AG04450 (cell line): ENCODE data around the gene PACSIN2. TPM values are rescaled to one million over a fixed set of nuclear protein-coding genes. Genes with fewer than 3 reads are reported as not detected.

ENCODE experiments used
- CTCF ChIA-PET: fragments of 300-600, 350-600 bp; formaldehyde crosslinking; extraction: SDS; loops from one replicate; lab custom pipeline; 2022; ENCODE audit warnings: antibody characterized with exemption, inconsistent platforms; lab: Charles Lee
- POLR2A ChIA-PET: fragments of 350-600 bp; formaldehyde crosslinking; extraction: SDS; loops from one replicate; lab custom pipeline; 2021; ENCODE audit warnings: antibody characterized with exemption, inconsistent platforms; lab: Yijun Ruan, JAX
- DNase-seq: peaks from one replicate; pipeline ENCODE4 v3.0.0-alpha.2; 2011; ENCODE audit warnings: low read depth, low spot score
- H3K27ac ChIP-seq: one replicate; pipeline ENCODE4 v1.5.1; 2012; ENCODE audit warnings: low read depth, low read length, control low read depth
- H3K27me3 ChIP-seq: one replicate; pipeline ENCODE4 v1.6.0; 2012; ENCODE audit warnings: low read length; ENCODE audit not compliant: control insufficient read depth, insufficient read depth
- H3K4me3 ChIP-seq: 2 replicates; pipeline ENCODE4 v1.5.1; 2011; ENCODE audit warnings: mild to moderate bottlenecking, low read depth, low read length, control low read depth
- H3K9me3 ChIP-seq: 2 replicates; pipeline ENCODE4 v1.5.1; 2012; ENCODE audit warnings: low read length; ENCODE audit not compliant: control insufficient read depth, insufficient read depth
- CTCF ChIP-seq: IDR thresholded peaks from 2 replicates; pipeline ENCODE4 v1.5.1; 2011; ENCODE audit warnings: low read depth, low read length, control low read depth, inconsistent platforms
- polyA plus RNA-seq: library from polyadenylated mRNA; depleted of rRNA; stranded (reverse); fragments of >200 nt; gene quantifications from 2 replicates; pipeline ENCODE4 v1.2.3, GENCODE V29; 2011

Gene PACSIN2
- polyA plus RNA-seq, 1 experiment, result 59.6 TPM

- POLR2A ChIA-PET, result no interaction called here
- Histone ChIP-seq H3K4me3 (no peak overlapping the region), H3K9me3 (no peaks in the 10 kb centered on the region), H3K27ac (no peak overlapping the region), H3K27me3 (no peaks in the 10 kb centered on the region)
- CTCF ChIA-PET, result no interaction called here
- TF ChIP-seq CTCF, result no peak
- no peak for DNase-seq
Observed at GRCh38 chr22:42877158-42877557, 137.8 kb downstream of the PACSIN2 start.

- CTCF ChIA-PET, result no interaction called here
- Histone ChIP-seq H3K4me3 (no peak overlapping the region), H3K27me3 (no peaks in the 10 kb centered on the region), H3K9me3 (no peaks in the 10 kb centered on the region), H3K27ac (no peak overlapping the region)
- POLR2A ChIA-PET, result no interaction called here
- no peak for TF ChIP-seq CTCF
- no peak for DNase-seq
Observed at GRCh38 chr22:42876041-42876440, 138.9 kb downstream of the PACSIN2 start.

- CTCF ChIA-PET, result interaction anchor here (1.4 kb wide), 1 partner anchor 54 kb away, joined by 4 read pairs; no protein-coding TSS in a partner anchor
Observed at GRCh38 chr22:42874010-42874409, 140.9 kb downstream of the PACSIN2 start.

DNA sequence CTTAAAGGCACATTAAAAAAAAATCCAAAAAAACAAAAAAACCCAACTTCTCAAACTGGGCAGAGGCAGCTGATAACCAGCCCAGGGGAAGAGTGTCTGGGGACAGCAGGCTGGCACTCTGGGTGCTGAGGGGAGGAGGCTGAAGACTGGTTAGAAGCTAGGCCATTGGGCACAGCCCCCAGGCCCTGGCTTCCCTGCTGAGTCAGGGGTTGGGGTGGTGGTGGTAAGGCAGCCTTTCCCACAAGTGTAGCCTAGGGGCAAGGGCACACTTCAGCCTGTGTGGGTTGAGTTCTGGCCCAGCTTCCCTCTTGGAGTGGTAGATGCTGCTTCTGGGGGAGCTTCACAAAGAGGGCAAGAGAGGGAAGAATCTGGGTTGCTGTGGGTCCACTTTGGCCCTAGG lies 141.6 kb downstream of the PACSIN2 start:
- TF ChIP-seq CTCF, result no peak
- no peak overlapping the region for H3K27ac ChIP-seq
- no peaks in the 10 kb centered on the region for H3K27me3 ChIP-seq
- POLR2A ChIA-PET, result interaction anchor here (0.7 kb wide), 1 partner anchor 141 kb away, joined by 3 read pairs; no protein-coding TSS in a partner anchor
- no peak for DNase-seq
- no peaks in the 10 kb centered on the region; the same call in 1 of the 2 replicates for H3K9me3 ChIP-seq
- CTCF ChIA-PET, result interaction anchor here (1.4 kb wide), 1 partner anchor 54 kb away, joined by 4 read pairs; no protein-coding TSS in a partner anchor
- H3K4me3 ChIP-seq, result no peak overlapping the region

More at GRCh38 chr22:42874010-42874409, 140.9 kb downstream of the PACSIN2 start:
- TF ChIP-seq CTCF, result no peak
- H3K27ac ChIP-seq, result no peak overlapping the region
- no peaks in the 10 kb centered on the region; the same call in 1 of the 2 replicates for H3K9me3 ChIP-seq
- no peak for DNase-seq
- H3K27me3 ChIP-seq, result no peaks in the 10 kb centered on the region
- POLR2A ChIA-PET, result no interaction called here
- no peak overlapping the region for H3K4me3 ChIP-seq

GRCh38 chr22:42872821-42873220 lies 142.1 kb downstream of the PACSIN2 start:
- TF ChIP-seq CTCF, result no peak
- ChIA-PET POLR2A (interaction anchor here (0.7 kb wide), 1 partner anchor 142 kb away, joined by 3 read pairs; no protein-coding TSS in a partner anchor), CTCF (interaction anchor here (1.4 kb wide), 1 partner anchor 53 kb away, joined by 4 read pairs; no protein-coding TSS in a partner anchor)

More at GRCh38 chr22:42872821-42873220, 142.1 kb downstream of the PACSIN2 start:
- Histone ChIP-seq H3K9me3 (no peaks in the 10 kb centered on the region; the same call in 1 of the 2 replicates), H3K27me3 (no peaks in the 10 kb centered on the region), H3K27ac (no peak overlapping the region), H3K4me3 (no peak overlapping the region)
- no peak for DNase-seq
